Hepatocyte (in vitro differentiated cells): ENCODE results near the gene DHDH. TPM values are rescaled to one million over a fixed set of nuclear protein-coding genes. Genes with fewer than 3 reads are reported as not detected.

Experiments used
- DNase-seq: peaks from one replicate; pipeline ENCODE4 v3.0.0-alpha.2; 2016; ENCODE audit warnings: low spot score
- H2AFZ ChIP-seq: fragments of 200-600 bp; sonication (generic); 2 replicates; pipeline ENCODE4 v1.6.0; 2016; ENCODE audit warnings: antibody characterized with exemption, mild to moderate bottlenecking
- H3K27ac ChIP-seq: fragments of 200-600 bp; sonication (generic); 2 replicates; pipeline ENCODE4 v1.5.1; 2016; ENCODE audit warnings: mild to moderate bottlenecking
- H3K27me3 ChIP-seq: fragments of 200-600 bp; sonication (generic); 2 replicates; pipeline ENCODE4 v1.6.1; 2016
- H3K36me3 ChIP-seq: fragments of 200-600 bp; sonication (generic); replicated peaks from 2 replicates; pipeline ENCODE4 v1.5.1; 2016; ENCODE audit warnings: low read depth; ENCODE audit not compliant: insufficient read depth
- H3K4me1 ChIP-seq: fragments of 200-600 bp; sonication (generic); 2 replicates; pipeline ENCODE4 v1.5.1; 2016; ENCODE audit warnings: mild to moderate bottlenecking, moderate library complexity; ENCODE audit not compliant: insufficient read depth
- H3K4me2 ChIP-seq: fragments of 200-600 bp; sonication (generic); 2 replicates; pipeline ENCODE4 v1.6.0; 2016
- H3K4me3 ChIP-seq: fragments of 200-600 bp; sonication (generic); 2 replicates; pipeline ENCODE4 v1.5.1; 2016; ENCODE audit warnings: mild to moderate bottlenecking
- H3K79me2 ChIP-seq: fragments of 200-600 bp; sonication (generic); 2 replicates; pipeline ENCODE4 v1.6.0; 2017; ENCODE audit warnings: mild to moderate bottlenecking
- H3K9me2 ChIP-seq: fragments of 200-600 bp; sonication (generic); replicated peaks from 2 replicates; pipeline ENCODE4 v1.6.0; 2017; ENCODE audit warnings: mild to moderate bottlenecking; ENCODE audit not compliant: insufficient read depth
- H3K9me3 ChIP-seq: fragments of 200-600 bp; sonication (generic); 2 replicates; pipeline ENCODE4 v1.5.1; 2016; ENCODE audit warnings: low read depth, mild to moderate bottlenecking
- H4K20me1 ChIP-seq: fragments of 200-600 bp; sonication (generic); 2 replicates; pipeline ENCODE4 v1.6.0; 2016; ENCODE audit warnings: mild to moderate bottlenecking; ENCODE audit not compliant: insufficient read depth, poor library complexity, severe bottlenecking
- CTCF ChIP-seq: fragments of 200-600 bp; sonication (generic); IDR thresholded peaks from 2 replicates; pipeline ENCODE4 v1.5.1; 2016; ENCODE audit warnings: antibody characterized with exemption, mild to moderate bottlenecking; ENCODE audit not compliant: poor library complexity
- EZH2 ChIP-seq: fragments of 200-600 bp; sonication (generic); IDR thresholded peaks from 2 replicates; pipeline ENCODE4 v1.6.1; 2016; ENCODE audit warnings: antibody characterized with exemption, mild to moderate bottlenecking, borderline replicate concordance
- EZH2phosphoT487 ChIP-seq: fragments of 200-600 bp; sonication (generic); IDR thresholded peaks from one replicate; pipeline ENCODE4 v1.6.1; 2018; ENCODE audit warnings: antibody characterized with exemption, mild to moderate bottlenecking, low read depth, moderate library complexity; ENCODE audit not compliant: unreplicated experiment, severe bottlenecking
- WGBS: methylation state at CpG from one replicate; pipeline ENCODE4 v1.1.6; 2016; ENCODE audit warnings: low lambda C conversion rate; ENCODE audit errors: missing lambda C conversion rate; 5-methylcytosine and 5-hydroxymethylcytosine counted together
- polyA plus RNA-seq: library from polyadenylated mRNA; unstranded; fragments of >200 nt; fragmentation: Nextera tagmentation; extraction: Ambion mirVana; gene quantifications from 2 replicates; pipeline ENCODE4 v1.2.1, GENCODE V29; 2016
- total RNA-seq: library from RNA; depleted of rRNA; stranded (reverse); fragments of >200 nt; gene quantifications from 2 replicates; pipeline ENCODE4 v1.2.3, GENCODE V29; 2014

DHDH gene
- total and polyA plus RNA-seq, 2 experiments from 2014 or later, result 2.9 to 3.7 TPM

- H3K36me3 ChIP-seq, result no peaks in the 10 kb centered on the region
- WGBS, result 97% methylated on average over 9 of the region's 9 CpGs
These were observed 48.8 kb downstream of the DHDH start for GRCh38 chr19:48982280-48982679.

GRCh38 chr19:48985711-48986110 is 52.2 kb downstream of the DHDH start:
- H2AFZ ChIP-seq, result no peak overlapping the region
- H3K4me3 ChIP-seq, result no peak overlapping the region
- H3K79me2 ChIP-seq, result peaks cover 11% of the 10 kb centered on the region
- H3K9me3 ChIP-seq, result no peaks in the 10 kb centered on the region
- H3K9me2 ChIP-seq, result no peaks in the 10 kb centered on the region
- H3K27me3 ChIP-seq, result no peaks in the 10 kb centered on the region
- H3K27ac ChIP-seq, result no peak overlapping the region
- DNase-seq, result no peak
- H3K36me3 ChIP-seq, result no peaks in the 10 kb centered on the region
- H3K4me1 ChIP-seq, result no peaks in the 10 kb centered on the region
- no peak overlapping the region for H3K4me2 ChIP-seq
- H4K20me1 ChIP-seq, result no peaks in the 10 kb centered on the region
- 100% methylated on average over 11 of the region's 13 CpGs for WGBS
- TF ChIP-seq CTCF (no peak), EZH2phosphoT487 (no peak), EZH2 (no peak)

More at GRCh38 chr19:48982280-48982679, 48.8 kb downstream of the DHDH start:
- Histone ChIP-seq H3K27ac (no peak overlapping the region), H2AFZ (no peak overlapping the region), H3K27me3 (no peaks in the 10 kb centered on the region), H3K4me1 (no peaks in the 10 kb centered on the region), H3K9me3 (no peaks in the 10 kb centered on the region), H4K20me1 (no peaks in the 10 kb centered on the region), H3K4me2 (no peak overlapping the region), H3K79me2 (no peaks in the 10 kb centered on the region), H3K9me2 (no peaks in the 10 kb centered on the region), H3K4me3 (no peak overlapping the region)
- TF ChIP-seq EZH2, result no peak
- no peak for TF ChIP-seq CTCF
- TF ChIP-seq EZH2phosphoT487, result no peak
- no peak for DNase-seq

DNA sequence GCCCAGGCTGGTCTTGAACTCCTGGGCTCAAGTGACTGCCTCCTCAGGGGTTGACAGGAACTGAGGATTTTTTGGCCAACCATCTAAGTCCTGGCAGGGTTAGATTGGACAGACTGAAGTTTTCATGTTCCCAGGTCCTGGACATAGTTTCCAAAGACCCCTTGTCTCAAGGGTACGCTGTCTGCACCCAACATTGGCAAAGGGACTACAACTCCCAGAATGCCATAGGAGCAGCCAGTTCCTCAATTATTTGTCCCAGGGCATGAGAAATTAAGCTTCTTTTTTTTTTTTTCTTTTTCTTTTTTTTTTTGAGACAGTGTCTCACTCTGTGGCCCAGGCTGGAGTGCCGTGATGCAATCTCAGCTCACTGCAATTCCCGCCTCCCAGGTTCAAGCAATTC is 52.7 kb downstream of the DHDH start:
- no peak for TF ChIP-seq CTCF
- TF ChIP-seq EZH2phosphoT487, result no peak
- TF ChIP-seq EZH2, result no peak

GRCh38 chr19:48987323-48987722 is 53.8 kb downstream of the DHDH start:
- no peak overlapping the region for H3K4me3 ChIP-seq
- H3K79me2 ChIP-seq, result peaks cover 26% of the 10 kb centered on the region
- H3K4me2 ChIP-seq, result no peak overlapping the region
- no peaks in the 10 kb centered on the region for H3K27me3 ChIP-seq
- no peaks in the 10 kb centered on the region for H3K36me3 ChIP-seq
- H3K9me3 ChIP-seq, result no peaks in the 10 kb centered on the region
- H2AFZ ChIP-seq, result no peak overlapping the region
- H3K9me2 ChIP-seq, result no peaks in the 10 kb centered on the region
- DNase-seq, result no peak
- WGBS, result 90% methylated on average over 7 of the region's 7 CpGs
- peaks cover 4% of the 10 kb centered on the region for H4K20me1 ChIP-seq
- no peak overlapping the region for H3K27ac ChIP-seq
- TF ChIP-seq CTCF, result no peak
- no peak for TF ChIP-seq EZH2phosphoT487
- no peak for TF ChIP-seq EZH2
- peaks cover 11% of the 10 kb centered on the region for H3K4me1 ChIP-seq

More for the DNA sequence above, 52.7 kb downstream of the DHDH start:
- Histone ChIP-seq H3K9me2 (no peaks in the 10 kb centered on the region), H2AFZ (no peak overlapping the region), H3K4me2 (no peak overlapping the region), H3K27ac (no peak overlapping the region), H3K79me2 (peaks cover 16% of the 10 kb centered on the region), H4K20me1 (no peaks in the 10 kb centered on the region), H3K4me3 (no peak overlapping the region), H3K4me1 (peaks cover 3% of the 10 kb centered on the region), H3K9me3 (no peaks in the 10 kb centered on the region), H3K36me3 (no peaks in the 10 kb centered on the region), H3K27me3 (no peaks in the 10 kb centered on the region)
- no peak for DNase-seq
- 94% methylated on average over 3 of the region's 3 CpGs for WGBS
